Breast epithelium (tissue), 3 donors: ENCODE data around the gene PSMG3.

Experiments used
- POLR2A ChIP-seq: fragments of 450-650 bp; IDR thresholded peaks from one replicate; pipeline ENCODE4 v1.6.1; 2016; ENCODE audit warnings: antibody characterized with exemption, mild to moderate bottlenecking, moderate library complexity
- POLR2AphosphoS5 ChIP-seq, 3 donors: sonication (generic); formaldehyde crosslinking; IDR thresholded peaks; one replicate each; pipeline ENCODE4 v1.6.1; 2017; ENCODE audit warnings: antibody characterized with exemption in 3 of 3
- TF ChIP-seq, protein P1 (sequence below), 3 donors: fragments of 450-650 bp; IDR thresholded peaks; one replicate each; pipeline ENCODE4 v1.5.1; 2016 to 2017; ENCODE audit warnings: antibody characterized with exemption in 3 of 3, mild to moderate bottlenecking in 3 of 3, moderate library complexity in 3 of 3

DNA sequence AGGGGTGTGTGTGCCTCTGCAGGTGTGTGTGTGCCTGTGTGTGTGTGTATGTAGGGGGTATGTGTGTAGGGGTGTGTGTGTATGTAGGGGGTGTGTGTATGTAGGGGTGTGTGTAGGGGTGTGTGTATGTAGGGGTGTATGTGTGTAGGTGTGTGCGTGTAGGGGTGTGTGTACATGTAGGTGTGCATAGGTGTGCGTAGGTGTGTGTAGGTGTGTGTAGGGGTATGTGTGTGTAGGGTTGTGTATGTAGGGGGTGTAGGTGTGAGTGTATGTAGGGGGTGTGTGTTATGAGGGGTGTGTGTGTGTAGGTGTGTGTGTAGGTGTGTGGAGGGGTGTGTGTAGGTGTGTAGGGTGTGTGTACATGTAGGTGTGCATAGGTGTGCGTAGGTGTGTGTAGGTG is 48.6 kb upstream of the PSMG3 start:
- no peak for TF ChIP-seq POLR2AphosphoS5 (IDR thresholded peaks at IDR 0.05)
- TF ChIP-seq, protein P1, sequence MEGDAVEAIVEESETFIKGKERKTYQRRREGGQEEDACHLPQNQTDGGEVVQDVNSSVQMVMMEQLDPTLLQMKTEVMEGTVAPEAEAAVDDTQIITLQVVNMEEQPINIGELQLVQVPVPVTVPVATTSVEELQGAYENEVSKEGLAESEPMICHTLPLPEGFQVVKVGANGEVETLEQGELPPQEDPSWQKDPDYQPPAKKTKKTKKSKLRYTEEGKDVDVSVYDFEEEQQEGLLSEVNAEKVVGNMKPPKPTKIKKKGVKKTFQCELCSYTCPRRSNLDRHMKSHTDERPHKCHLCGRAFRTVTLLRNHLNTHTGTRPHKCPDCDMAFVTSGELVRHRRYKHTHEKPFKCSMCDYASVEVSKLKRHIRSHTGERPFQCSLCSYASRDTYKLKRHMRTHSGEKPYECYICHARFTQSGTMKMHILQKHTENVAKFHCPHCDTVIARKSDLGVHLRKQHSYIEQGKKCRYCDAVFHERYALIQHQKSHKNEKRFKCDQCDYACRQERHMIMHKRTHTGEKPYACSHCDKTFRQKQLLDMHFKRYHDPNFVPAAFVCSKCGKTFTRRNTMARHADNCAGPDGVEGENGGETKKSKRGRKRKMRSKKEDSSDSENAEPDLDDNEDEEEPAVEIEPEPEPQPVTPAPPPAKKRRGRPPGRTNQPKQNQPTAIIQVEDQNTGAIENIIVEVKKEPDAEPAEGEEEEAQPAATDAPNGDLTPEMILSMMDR (IDR thresholded peaks at IDR 0.05): no peak
- TF ChIP-seq POLR2A: no peak
